Amniotic stem cell (primary cell): ENCODE results near the gene CDH23.

Source experiments
- DNase-seq: peaks from one replicate; lab custom pipeline; 2025; lab: John Stamatoyannopoulos, UW

CDH23 gene

GRCh38 chr10:71640607-71641006 is 243.9 kb downstream of the CDH23 start:
- DNase-seq = no peak

- DNase-seq = no peak
Observed at GRCh38 chr10:71641449-71641848, 244.7 kb downstream of the CDH23 start.

- DNase-seq = no peak
Observed at GRCh38 chr10:71641986-71642385, 245.3 kb downstream of the CDH23 start.

- no peak for DNase-seq
Observed at GRCh38 chr10:71643904-71644303, 247.2 kb downstream of the CDH23 start.

GRCh38 chr10:71644307-71645180 is 247.8 kb downstream of the CDH23 start:
- no peak for DNase-seq

GRCh38 chr10:71645185-71645584 is 248.5 kb downstream of the CDH23 start:
- no peak for DNase-seq

- no peak for DNase-seq
Observed at GRCh38 chr10:71646037-71646436, 249.3 kb downstream of the CDH23 start.

GRCh38 chr10:71646592-71647292 is 250.0 kb downstream of the CDH23 start:
- DNase-seq = no peak

- DNase-seq = no peak
Observed at GRCh38 chr10:71647526-71648253, 251.0 kb downstream of the CDH23 start.

GRCh38 chr10:71648254-71648932 is 251.7 kb downstream of the CDH23 start:
- DNase-seq = no peak

GRCh38 chr10:71648933-71649320 is 252.2 kb downstream of the CDH23 start:
- DNase-seq = no peak

GRCh38 chr10:71649631-71650030 is 252.9 kb downstream of the CDH23 start:
- DNase-seq = no peak

GRCh38 chr10:71650397-71650796 is 253.7 kb downstream of the CDH23 start:
- no peak for DNase-seq

GRCh38 chr10:71651428-71651827 is 254.7 kb downstream of the CDH23 start:
- no peak for DNase-seq

- DNase-seq = no peak
Observed at GRCh38 chr10:71651928-71652327, 255.2 kb downstream of the CDH23 start.

- no peak for DNase-seq
Observed at GRCh38 chr10:71653044-71653443, 256.3 kb downstream of the CDH23 start.

GRCh38 chr10:71656220-71656619 is 259.5 kb downstream of the CDH23 start:
- no peak for DNase-seq

- DNase-seq = no peak
Observed at GRCh38 chr10:71657604-71658466, 261.1 kb downstream of the CDH23 start.

- no peak for DNase-seq
Observed at GRCh38 chr10:71658467-71658745, 261.7 kb downstream of the CDH23 start.

GRCh38 chr10:71659111-71659634 is 262.5 kb downstream of the CDH23 start:
- DNase-seq = no peak

GRCh38 chr10:71659737-71660136 is 263.0 kb downstream of the CDH23 start:
- no peak for DNase-seq
